ENCODE data around the gene TIAM2.

GRCh38 chr6:155174576-155175211 lies 179.6 kb downstream of the TIAM2 start:
- TF ChIP-seq EP300 (IDR thresholded peaks at IDR 0.05) = no peak
- TF ChIP-seq CTCF (IDR thresholded peaks at IDR 0.05) = peak in 1 of 2 donors; percentile 55
- no peak for TF ChIP-seq POLR2A (IDR thresholded peaks at IDR 0.05)
- TF ChIP-seq POLR2AphosphoS5 (IDR thresholded peaks at IDR 0.05) = no peak
